VCaP (cell line): ENCODE data around the gene FRRS1.

ENCODE experiments used
- H3K27ac ChIP-seq: fragments of 450-650 bp; 2 replicates; pipeline ENCODE4 v1.5.1; 2017
- TF ChIP-seq, protein P1 (sequence below): fragments of 450-650 bp; conservative IDR thresholded peaks from 2 replicates; pipeline ENCODE4 v1.5.1; 2017; ENCODE audit warnings: mild to moderate bottlenecking, moderate library complexity

Gene FRRS1

GRCh38 chr1:99659755-99660210 lies 106.7 kb downstream of the FRRS1 start:
- TF ChIP-seq, protein P1, sequence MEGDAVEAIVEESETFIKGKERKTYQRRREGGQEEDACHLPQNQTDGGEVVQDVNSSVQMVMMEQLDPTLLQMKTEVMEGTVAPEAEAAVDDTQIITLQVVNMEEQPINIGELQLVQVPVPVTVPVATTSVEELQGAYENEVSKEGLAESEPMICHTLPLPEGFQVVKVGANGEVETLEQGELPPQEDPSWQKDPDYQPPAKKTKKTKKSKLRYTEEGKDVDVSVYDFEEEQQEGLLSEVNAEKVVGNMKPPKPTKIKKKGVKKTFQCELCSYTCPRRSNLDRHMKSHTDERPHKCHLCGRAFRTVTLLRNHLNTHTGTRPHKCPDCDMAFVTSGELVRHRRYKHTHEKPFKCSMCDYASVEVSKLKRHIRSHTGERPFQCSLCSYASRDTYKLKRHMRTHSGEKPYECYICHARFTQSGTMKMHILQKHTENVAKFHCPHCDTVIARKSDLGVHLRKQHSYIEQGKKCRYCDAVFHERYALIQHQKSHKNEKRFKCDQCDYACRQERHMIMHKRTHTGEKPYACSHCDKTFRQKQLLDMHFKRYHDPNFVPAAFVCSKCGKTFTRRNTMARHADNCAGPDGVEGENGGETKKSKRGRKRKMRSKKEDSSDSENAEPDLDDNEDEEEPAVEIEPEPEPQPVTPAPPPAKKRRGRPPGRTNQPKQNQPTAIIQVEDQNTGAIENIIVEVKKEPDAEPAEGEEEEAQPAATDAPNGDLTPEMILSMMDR = no peak
- peak overlapping the region; percentile 73 for H3K27ac ChIP-seq
